SK-MEL-5 (cell line): ENCODE data around the gene ING2. TPM values are rescaled to one million over a fixed set of nuclear protein-coding genes. Genes with fewer than 3 reads are reported as not detected.

Source experiments
- total RNA-seq: library from RNA; depleted of rRNA; stranded (reverse); fragments of >200 nt; shearing (Covaris generic); gene quantifications from 2 replicates; pipeline ENCODE4 v1.2.3, GENCODE V29; 2014; rRNA removed

The ING2 gene
- total RNA-seq, 1 experiment from 2014 or later: 9.7 TPM

Other genes with a start within 250 kb of the ING2 start
- gene CLDN22, start 184.8 kb upstream of the ING2 start, total RNA-seq: not detected in 2 replicates
- gene CLDN24, start 182.6 kb upstream of the ING2 start, total RNA-seq: not detected in 2 replicates
- gene CDKN2AIP, start 60.4 kb upstream of the ING2 start, total RNA-seq: 14.2 and 15.6 TPM in 2 replicates
- 27.5 and 32.5 TPM in 2 replicates for gene RWDD4, start 154.1 kb downstream of the ING2 start, total RNA-seq
- 45.4 and 47.3 TPM in 2 replicates for gene TRAPPC11, start 154.2 kb downstream of the ING2 start, total RNA-seq